ENCODE results near the gene SIRPA. TPM values are rescaled to one million over a fixed set of nuclear protein-coding genes. Genes with fewer than 3 reads are reported as not detected.

SIRPA gene
- total RNA-seq, 1 donor from 2014 or later = 13.0 TPM

- Mint-ChIP-seq H3K27me3 (ENCODE audit: unreplicated experiment) (peaks cover 24% of the 10 kb centered on the region), H3K27ac (ENCODE audit: unreplicated experiment) (no peak overlapping the region), H3K4me3 (ENCODE audit: unreplicated experiment) (no peak overlapping the region), H3K36me3 (ENCODE audit: unreplicated experiment) (no peaks in the 10 kb centered on the region), H3K9me3 (ENCODE audit: unreplicated experiment) (peaks cover 4% of the 10 kb centered on the region), H3K4me1 (ENCODE audit: unreplicated experiment) (peaks cover 1% of the 10 kb centered on the region)
- no peak for TF ChIP-seq CTCF (IDR thresholded peaks at IDR 0.05)
- no peak for DNase-seq (ENCODE audit: extremely low spot score, unreplicated experiment)
These were observed 46.8 kb upstream of the SIRPA start for GRCh38 chr20:1848373-1848772.

GRCh38 chr20:1851396-1851795 is 43.8 kb upstream of the SIRPA start:
- no peak for DNase-seq (ENCODE audit: extremely low spot score, unreplicated experiment)
- H3K36me3 Mint-ChIP-seq (ENCODE audit: unreplicated experiment) = no peaks in the 10 kb centered on the region
- H3K9me3 Mint-ChIP-seq (ENCODE audit: unreplicated experiment) = peaks cover 4% of the 10 kb centered on the region
- TF ChIP-seq CTCF (IDR thresholded peaks at IDR 0.05) = no peak
- H3K27ac Mint-ChIP-seq (ENCODE audit: unreplicated experiment) = no peak overlapping the region
- H3K27me3 Mint-ChIP-seq (ENCODE audit: unreplicated experiment) = peaks cover 48% of the 10 kb centered on the region
- peaks cover 2% of the 10 kb centered on the region for H3K4me1 Mint-ChIP-seq (ENCODE audit: unreplicated experiment)
- no peak overlapping the region for H3K4me3 Mint-ChIP-seq (ENCODE audit: unreplicated experiment)

GRCh38 chr20:1853473-1853872 is 41.7 kb upstream of the SIRPA start:
- no peak overlapping the region for H3K27ac Mint-ChIP-seq (ENCODE audit: unreplicated experiment)
- no peak overlapping the region for H3K4me3 Mint-ChIP-seq (ENCODE audit: unreplicated experiment)
- H3K27me3 Mint-ChIP-seq (ENCODE audit: unreplicated experiment) = peaks cover 42% of the 10 kb centered on the region
- no peaks in the 10 kb centered on the region for H3K36me3 Mint-ChIP-seq (ENCODE audit: unreplicated experiment)
- TF ChIP-seq CTCF (IDR thresholded peaks at IDR 0.05) = no peak
- H3K9me3 Mint-ChIP-seq (ENCODE audit: unreplicated experiment) = no peaks in the 10 kb centered on the region
- peaks cover 4% of the 10 kb centered on the region for H3K4me1 Mint-ChIP-seq (ENCODE audit: unreplicated experiment)
- DNase-seq (ENCODE audit: extremely low spot score, unreplicated experiment) = no peak

- no peak overlapping the region for H3K4me3 Mint-ChIP-seq (ENCODE audit: unreplicated experiment)
- no peak for DNase-seq (ENCODE audit: extremely low spot score, unreplicated experiment)
These were observed 41.0 kb upstream of the SIRPA start for GRCh38 chr20:1854246-1854645.

GRCh38 chr20:1855109-1855508 is 40.1 kb upstream of the SIRPA start:
- Mint-ChIP-seq H3K4me3 (ENCODE audit: unreplicated experiment) (no peak overlapping the region), H3K36me3 (ENCODE audit: unreplicated experiment) (no peaks in the 10 kb centered on the region), H3K4me1 (ENCODE audit: unreplicated experiment) (peaks cover 4% of the 10 kb centered on the region), H3K9me3 (ENCODE audit: unreplicated experiment) (no peaks in the 10 kb centered on the region), H3K27me3 (ENCODE audit: unreplicated experiment) (peaks cover 38% of the 10 kb centered on the region), H3K27ac (ENCODE audit: unreplicated experiment) (no peak overlapping the region)
- no peak for DNase-seq (ENCODE audit: extremely low spot score, unreplicated experiment)
- TF ChIP-seq CTCF (IDR thresholded peaks at IDR 0.05) = no peak

More at GRCh38 chr20:1854246-1854645, 41.0 kb upstream of the SIRPA start:
- Mint-ChIP-seq H3K27me3 (ENCODE audit: unreplicated experiment) (peaks cover 39% of the 10 kb centered on the region), H3K27ac (ENCODE audit: unreplicated experiment) (no peak overlapping the region), H3K4me1 (ENCODE audit: unreplicated experiment) (peaks cover 4% of the 10 kb centered on the region), H3K36me3 (ENCODE audit: unreplicated experiment) (no peaks in the 10 kb centered on the region), H3K9me3 (ENCODE audit: unreplicated experiment) (no peaks in the 10 kb centered on the region)
- no peak for TF ChIP-seq CTCF (IDR thresholded peaks at IDR 0.05)
